ENCODE data around the gene MIF4GD. TPM values are rescaled to one million over a fixed set of nuclear protein-coding genes. Genes with fewer than 3 reads are reported as not detected.

Gene MIF4GD
- total RNA-seq, 2 donors from 2014 or later: 18.5 to 19.2 TPM

DNA sequence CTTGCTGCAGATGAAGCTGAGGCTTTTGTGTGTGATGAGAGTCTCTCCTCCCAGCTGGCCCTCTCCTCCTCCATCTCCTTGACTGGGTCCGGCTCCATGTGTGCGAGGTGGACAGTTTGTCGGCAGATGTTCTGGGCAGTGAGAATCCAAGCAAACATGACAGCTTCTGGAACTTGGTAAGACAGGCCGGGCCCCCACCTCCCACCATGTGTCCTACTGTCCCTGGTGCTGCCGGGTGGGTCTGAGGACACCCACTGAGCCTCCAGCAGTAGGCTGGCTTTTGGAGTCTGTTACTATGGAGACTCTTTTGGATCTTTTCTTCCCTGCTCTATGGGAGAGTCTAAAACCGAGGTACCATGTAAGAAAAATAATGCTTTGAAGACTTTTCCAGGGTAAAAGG is 52.9 kb downstream of the MIF4GD start:
- TF ChIP-seq, protein P1, sequence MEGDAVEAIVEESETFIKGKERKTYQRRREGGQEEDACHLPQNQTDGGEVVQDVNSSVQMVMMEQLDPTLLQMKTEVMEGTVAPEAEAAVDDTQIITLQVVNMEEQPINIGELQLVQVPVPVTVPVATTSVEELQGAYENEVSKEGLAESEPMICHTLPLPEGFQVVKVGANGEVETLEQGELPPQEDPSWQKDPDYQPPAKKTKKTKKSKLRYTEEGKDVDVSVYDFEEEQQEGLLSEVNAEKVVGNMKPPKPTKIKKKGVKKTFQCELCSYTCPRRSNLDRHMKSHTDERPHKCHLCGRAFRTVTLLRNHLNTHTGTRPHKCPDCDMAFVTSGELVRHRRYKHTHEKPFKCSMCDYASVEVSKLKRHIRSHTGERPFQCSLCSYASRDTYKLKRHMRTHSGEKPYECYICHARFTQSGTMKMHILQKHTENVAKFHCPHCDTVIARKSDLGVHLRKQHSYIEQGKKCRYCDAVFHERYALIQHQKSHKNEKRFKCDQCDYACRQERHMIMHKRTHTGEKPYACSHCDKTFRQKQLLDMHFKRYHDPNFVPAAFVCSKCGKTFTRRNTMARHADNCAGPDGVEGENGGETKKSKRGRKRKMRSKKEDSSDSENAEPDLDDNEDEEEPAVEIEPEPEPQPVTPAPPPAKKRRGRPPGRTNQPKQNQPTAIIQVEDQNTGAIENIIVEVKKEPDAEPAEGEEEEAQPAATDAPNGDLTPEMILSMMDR (IDR thresholded peaks at IDR 0.05): no peak
- Histone ChIP-seq H3K4me3 (no peak overlapping the region), H3K36me3 (peaks cover 4% of the 10 kb centered on the region), H3K4me1 (no peaks in the 10 kb centered on the region), H3K9ac (ENCODE audit: low read depth in 2 of 2, low read length in 2 of 2) (no peak overlapping the region), H3K27me3 (no peaks in the 10 kb centered on the region), H3K27ac (no peak overlapping the region), H3K9me3 (no peaks in the 10 kb centered on the region)
- intact Hi-C loops (cut with DNase I): no loop called here
- DNase-seq: no peak

Other genes starting within 250 kb of the MIF4GD start
- gene ATP5PD, start 224.3 kb downstream of the MIF4GD start, total RNA-seq: 100 to 1,000 TPM; 302 to 371 TPM
- 10 to 100 TPM; 14.8 to 18.1 TPM for gene KCTD2, start 224.0 kb downstream of the MIF4GD start, total RNA-seq
- gene SLC16A5, start 183.3 kb downstream of the MIF4GD start, total RNA-seq: 10 to 100 TPM; 19.4 to 50.1 TPM
- gene ARMC7, start 161.3 kb downstream of the MIF4GD start, total RNA-seq: 10 to 100 TPM; 20.5 to 20.7 TPM
- gene NT5C, start 139.5 kb downstream of the MIF4GD start, total RNA-seq: 10 to 100 TPM; 72.3 to 94.9 TPM
- gene JPT1, start 116.7 kb downstream of the MIF4GD start, total RNA-seq: 100 to 1,000 TPM; 227 to 367 TPM
- 100 to 1,000 TPM; 298 to 319 TPM for gene SUMO2, start 88.3 kb downstream of the MIF4GD start, total RNA-seq
- gene NUP85, start 65.6 kb downstream of the MIF4GD start, total RNA-seq: 10 to 100 TPM; 42.2 to 86.8 TPM
- gene GGA3, start 9.6 kb downstream of the MIF4GD start, total RNA-seq: 10 to 100 TPM; 32.5 to 48.4 TPM
- 100 to 1,000 TPM in 1 of 2 donors, 10 to 100 TPM in 1; 62.9 to 118 TPM for gene MRPS7, start 9.4 kb downstream of the MIF4GD start, total RNA-seq
- 10 to 100 TPM in 1 of 2 donors, 1 to 10 TPM in 1; 9.8 to 24.8 TPM for gene SLC25A19, start 18.2 kb upstream of the MIF4GD start, total RNA-seq
- 100 to 1,000 TPM; 117 to 126 TPM for gene GRB2, start 134.4 kb upstream of the MIF4GD start, total RNA-seq
- 10 to 100 TPM; 88.3 to 95.7 TPM for gene TMEM94, start 185.4 kb upstream of the MIF4GD start, total RNA-seq
- 10 to 100 TPM; 26.5 to 28.6 TPM for gene CASKIN2, start 244.3 kb upstream of the MIF4GD start, total RNA-seq
- gene TSEN54, start 245.3 kb upstream of the MIF4GD start, total RNA-seq: 10 to 100 TPM; 29.7 to 50.7 TPM

Measured in colonic mucosa (tissue), 4 donors.